Panc1 (cell line): ENCODE results near the gene SPRR5. TPM values are rescaled to one million over a fixed set of nuclear protein-coding genes. Genes with fewer than 3 reads are reported as not detected.

Experiments used
- total RNA-seq: library from RNA; stranded (reverse); gene quantifications from one replicate; pipeline ENCODE4 v1.2.1, GENCODE V29; 2021; ENCODE audit not compliant: unreplicated experiment

SPRR5 gene
- total RNA-seq, 1 experiment from 2014 or later = not detected

Other genes starting within 250 kb of the SPRR5 start
- gene LCE2A, start 248.9 kb upstream of the SPRR5 start, total RNA-seq = not detected
- gene LCE4A, start 239.0 kb upstream of the SPRR5 start, total RNA-seq = not detected
- gene KPRP, start 189.2 kb upstream of the SPRR5 start, total RNA-seq = not detected
- gene LCE1F, start 172.1 kb upstream of the SPRR5 start, total RNA-seq = not detected
- not detected for gene LCE1E, start 160.9 kb upstream of the SPRR5 start, total RNA-seq
- not detected for gene LCE1D, start 150.5 kb upstream of the SPRR5 start, total RNA-seq
- not detected for gene LCE1C, start 140.6 kb upstream of the SPRR5 start, total RNA-seq
- gene LCE1B, start 135.2 kb upstream of the SPRR5 start, total RNA-seq = not detected
- not detected for gene LCE1A, start 119.7 kb upstream of the SPRR5 start, total RNA-seq
- not detected for gene LCE6A, start 104.3 kb upstream of the SPRR5 start, total RNA-seq
- not detected for gene LCE7A, start 87.2 kb upstream of the SPRR5 start, total RNA-seq
- gene SMCP, start 68.9 kb upstream of the SPRR5 start, total RNA-seq = not detected
- not detected for gene IVL, start 38.7 kb upstream of the SPRR5 start, total RNA-seq
- gene SPRR4, start 23.4 kb downstream of the SPRR5 start, total RNA-seq = not detected
- not detected for gene SPRR1A, start 36.9 kb downstream of the SPRR5 start, total RNA-seq
- gene SPRR3, start 54.5 kb downstream of the SPRR5 start, total RNA-seq = not detected
- not detected for gene SPRR1B, start 84.0 kb downstream of the SPRR5 start, total RNA-seq
- not detected for gene SPRR2D, start 93.9 kb downstream of the SPRR5 start, total RNA-seq
- gene SPRR2A, start 110.3 kb downstream of the SPRR5 start, total RNA-seq = not detected
- gene SPRR2B, start 124.4 kb downstream of the SPRR5 start, total RNA-seq = not detected
- not detected for gene SPRR2E, start 147.3 kb downstream of the SPRR5 start, total RNA-seq
- gene SPRR2F, start 166.3 kb downstream of the SPRR5 start, total RNA-seq = not detected
- gene SPRR2G, start 203.7 kb downstream of the SPRR5 start, total RNA-seq = not detected